HepG2 (cell line): Measurements from ENCODE around the gene PRDX2. TPM values are rescaled to one million over a fixed set of nuclear protein-coding genes. Genes with fewer than 3 reads are reported as not detected.
A peak's percentile ranks its signal among the peaks of the same experiment; 100 is the strongest.

ENCODE experiments used
- BRCA1 ChIP-seq: sonication (generic); formaldehyde crosslinking; IDR thresholded peaks from 2 replicates; pipeline ENCODE4 v1.4.0; 2020; ENCODE audit warnings: missing genetic modification reagents
- ELF1 ChIP-seq: sonication (generic); formaldehyde crosslinking; IDR thresholded peaks from 2 replicates; pipeline ENCODE4 v1.4.0; 2020; ENCODE audit warnings: missing genetic modification reagents
- GATAD1 ChIP-seq: IDR thresholded peaks from 2 replicates; pipeline ENCODE4 v1.6.1; 2016; ENCODE audit warnings: missing genetic modification reagents, missing compliant biosample characterization
- HMG20B ChIP-seq: conservative IDR thresholded peaks from 2 replicates; pipeline ENCODE4 v1.6.1; 2016; ENCODE audit warnings: missing genetic modification reagents, missing compliant biosample characterization
- RAD51 ChIP-seq: fragments of 450-650 bp; IDR thresholded peaks from 2 replicates; pipeline ENCODE4 v1.6.1; 2016; ENCODE audit warnings: borderline replicate concordance
- SP4 ChIP-seq: sonication (generic); formaldehyde crosslinking; IDR thresholded peaks from 2 replicates; pipeline ENCODE4 v1.8.1; 2023; ENCODE audit warnings: mild to moderate bottlenecking, missing genetic modification reagents
- SRSF1 ChIP-seq: fragments of 200-400 bp; formaldehyde crosslinking; optimal IDR thresholded peaks from 2 replicates; pipeline ENCODE3; 2017; ENCODE audit warnings: mild to moderate bottlenecking, low read depth, low read length, moderate library complexity
- TBP ChIP-seq: sonication (generic); formaldehyde crosslinking; IDR thresholded peaks from 2 replicates; pipeline ENCODE4 v1.5.0; 2020; ENCODE audit warnings: missing genetic modification reagents
- TBX3 ChIP-seq: fragments of 450-650 bp; IDR thresholded peaks from 2 replicates; pipeline ENCODE4 v1.6.1; 2017; ENCODE audit warnings: antibody characterized with exemption, mild to moderate bottlenecking, inconsistent platforms, borderline replicate concordance
- TMF1 ChIP-seq: sonication (generic); formaldehyde crosslinking; IDR thresholded peaks from 2 replicates; pipeline ENCODE4 v1.8.1; 2022; ENCODE audit warnings: low read depth, missing genetic modification reagents
- TP53 ChIP-seq: sonication (generic); formaldehyde crosslinking; conservative IDR thresholded peaks from 2 replicates; pipeline ENCODE4 v1.4.0; 2020; ENCODE audit warnings: missing genetic modification reagents
- ZBTB20 ChIP-seq: sonication (generic); formaldehyde crosslinking; IDR thresholded peaks from 2 replicates; pipeline ENCODE4 v1.8.1; 2023; ENCODE audit warnings: missing genetic modification reagents, low read depth, mild to moderate bottlenecking, borderline replicate concordance
- ZFX ChIP-seq: sonication (generic); formaldehyde crosslinking; IDR thresholded peaks from 2 replicates; pipeline ENCODE4 v1.4.0; 2020; ENCODE audit warnings: mild to moderate bottlenecking, low read depth, missing genetic modification reagents, moderate library complexity
- ZNF251 ChIP-seq: sonication (generic); formaldehyde crosslinking; IDR thresholded peaks from 2 replicates; pipeline ENCODE4 v1.9.0; 2021; ENCODE audit warnings: mild to moderate bottlenecking, missing genetic modification reagents
- ZNF460 ChIP-seq: sonication (generic); formaldehyde crosslinking; IDR thresholded peaks from 2 replicates; pipeline ENCODE4 v1.5.1; 2020; ENCODE audit warnings: missing genetic modification reagents, mild to moderate bottlenecking, borderline replicate concordance
- ZNF530 ChIP-seq: sonication (generic); formaldehyde crosslinking; IDR thresholded peaks from 2 replicates; pipeline ENCODE4 v1.5.0; 2020; ENCODE audit warnings: low read depth, mild to moderate bottlenecking, missing genetic modification reagents
- ZNF577 ChIP-seq: sonication (generic); formaldehyde crosslinking; IDR thresholded peaks from 2 replicates; pipeline ENCODE4 v1.4.0; 2020; ENCODE audit warnings: mild to moderate bottlenecking, low read depth, missing genetic modification reagents, borderline replicate concordance
- ZNF672 ChIP-seq: sonication (generic); formaldehyde crosslinking; IDR thresholded peaks from 2 replicates; pipeline ENCODE4 v1.8.1; 2022; ENCODE audit warnings: missing genetic modification reagents
- polyA plus RNA-seq, 8 experiments: library from polyadenylated mRNA; depleted of rRNA in 3 of 8; stranded (reverse) in 7 of 8; unstranded in 1 of 8; fragments of >200 nt; fragmentation: Illumina TruSeq in 4 of 8; extraction: Trizol in 4 of 8; gene quantifications; 2 replicates each; pipeline versions ENCODE4 v1.2.1 to v1.2.3, GENCODE V29; 2011 to 2016; ENCODE audit warnings: low read depth in 4 of 8, missing spikeins in 1 of 8, mixed read lengths in 1 of 8; ENCODE audit not compliant: insufficient read depth in 1 of 8
- total RNA-seq, 5 experiments: library from RNA; depleted of rRNA; stranded (reverse); fragments of >200 nt; fragmentation: Illumina TruSeq; extraction: Trizol; gene quantifications; 2 replicates each; pipeline ENCODE4 v1.2.3, GENCODE V29; 2016; ENCODE audit warnings: low read depth in 1 of 5
- TF ChIP-seq, protein P1 (sequence below): sonication (generic); formaldehyde crosslinking; IDR thresholded peaks from 2 replicates; pipeline ENCODE4 v1.5.0; 2020; ENCODE audit warnings: missing genetic modification reagents
- TF ChIP-seq, protein P2 (sequence below): sonication (generic); formaldehyde crosslinking; IDR thresholded peaks from 2 replicates; pipeline ENCODE4 v1.5.0; 2020; ENCODE audit warnings: mild to moderate bottlenecking, missing genetic modification reagents
- TF ChIP-seq, protein P3 (sequence below): sonication (generic); formaldehyde crosslinking; IDR thresholded peaks from 2 replicates; pipeline ENCODE4 v1.5.0; 2020; ENCODE audit warnings: mild to moderate bottlenecking, missing genetic modification reagents, moderate library complexity
- TF ChIP-seq, protein P4 (sequence below): sonication (generic); formaldehyde crosslinking; IDR thresholded peaks from 2 replicates; pipeline ENCODE4 v1.4.0; 2020; ENCODE audit warnings: missing genetic modification reagents
- TF ChIP-seq, protein P5 (sequence below): sonication (generic); formaldehyde crosslinking; IDR thresholded peaks from 2 replicates; pipeline ENCODE4 v1.9.0; 2021; ENCODE audit warnings: missing genetic modification reagents, borderline replicate concordance

Gene PRDX2
- total and polyA plus RNA-seq, 2 of the 13 experiments (the other 11 are each of a cell fraction or from before 2014, with no cell fraction given), result 218 to 381 TPM

- TF ChIP-seq ZFX (CRISPR knock-in tag), result peak; percentile 88
- TF ChIP-seq ELF1 (CRISPR knock-in tag), result peak; percentile 97
- TF ChIP-seq SP4 (CRISPR knock-in tag), result peak; percentile 81; the same call in 1 of the 2 replicates
- TF ChIP-seq BRCA1 (CRISPR knock-in tag), result no peak; the same call in 1 of the 2 replicates
- no peak for TF ChIP-seq ZNF577
- TF ChIP-seq ZNF251, result no peak
- TF ChIP-seq, protein P1, sequence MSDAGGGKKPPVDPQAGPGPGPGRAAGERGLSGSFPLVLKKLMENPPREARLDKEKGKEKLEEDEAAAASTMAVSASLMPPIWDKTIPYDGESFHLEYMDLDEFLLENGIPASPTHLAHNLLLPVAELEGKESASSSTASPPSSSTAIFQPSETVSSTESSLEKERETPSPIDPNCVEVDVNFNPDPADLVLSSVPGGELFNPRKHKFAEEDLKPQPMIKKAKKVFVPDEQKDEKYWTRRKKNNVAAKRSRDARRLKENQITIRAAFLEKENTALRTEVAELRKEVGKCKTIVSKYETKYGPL (CRISPR knock-in tag), result no peak
- no peak for TF ChIP-seq ZNF530 (CRISPR knock-in tag)
- TF ChIP-seq, protein P2, sequence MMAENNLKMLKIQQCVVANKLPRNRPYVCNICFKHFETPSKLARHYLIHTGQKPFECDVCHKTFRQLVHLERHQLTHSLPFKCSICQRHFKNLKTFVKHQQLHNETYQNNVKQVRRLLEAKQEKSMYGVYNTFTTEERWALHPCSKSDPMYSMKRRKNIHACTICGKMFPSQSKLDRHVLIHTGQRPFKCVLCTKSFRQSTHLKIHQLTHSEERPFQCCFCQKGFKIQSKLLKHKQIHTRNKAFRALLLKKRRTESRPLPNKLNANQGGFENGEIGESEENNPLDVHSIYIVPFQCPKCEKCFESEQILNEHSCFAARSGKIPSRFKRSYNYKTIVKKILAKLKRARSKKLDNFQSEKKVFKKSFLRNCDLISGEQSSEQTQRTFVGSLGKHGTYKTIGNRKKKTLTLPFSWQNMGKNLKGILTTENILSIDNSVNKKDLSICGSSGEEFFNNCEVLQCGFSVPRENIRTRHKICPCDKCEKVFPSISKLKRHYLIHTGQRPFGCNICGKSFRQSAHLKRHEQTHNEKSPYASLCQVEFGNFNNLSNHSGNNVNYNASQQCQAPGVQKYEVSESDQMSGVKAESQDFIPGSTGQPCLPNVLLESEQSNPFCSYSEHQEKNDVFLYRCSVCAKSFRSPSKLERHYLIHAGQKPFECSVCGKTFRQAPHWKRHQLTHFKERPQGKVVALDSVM, result 0 out of 2 replicates have a peak, but pooled peaks have one; percentile 14
- TF ChIP-seq TMF1, result peak; percentile 59; the same call in 1 of the 2 replicates
- TF ChIP-seq, protein P3, sequence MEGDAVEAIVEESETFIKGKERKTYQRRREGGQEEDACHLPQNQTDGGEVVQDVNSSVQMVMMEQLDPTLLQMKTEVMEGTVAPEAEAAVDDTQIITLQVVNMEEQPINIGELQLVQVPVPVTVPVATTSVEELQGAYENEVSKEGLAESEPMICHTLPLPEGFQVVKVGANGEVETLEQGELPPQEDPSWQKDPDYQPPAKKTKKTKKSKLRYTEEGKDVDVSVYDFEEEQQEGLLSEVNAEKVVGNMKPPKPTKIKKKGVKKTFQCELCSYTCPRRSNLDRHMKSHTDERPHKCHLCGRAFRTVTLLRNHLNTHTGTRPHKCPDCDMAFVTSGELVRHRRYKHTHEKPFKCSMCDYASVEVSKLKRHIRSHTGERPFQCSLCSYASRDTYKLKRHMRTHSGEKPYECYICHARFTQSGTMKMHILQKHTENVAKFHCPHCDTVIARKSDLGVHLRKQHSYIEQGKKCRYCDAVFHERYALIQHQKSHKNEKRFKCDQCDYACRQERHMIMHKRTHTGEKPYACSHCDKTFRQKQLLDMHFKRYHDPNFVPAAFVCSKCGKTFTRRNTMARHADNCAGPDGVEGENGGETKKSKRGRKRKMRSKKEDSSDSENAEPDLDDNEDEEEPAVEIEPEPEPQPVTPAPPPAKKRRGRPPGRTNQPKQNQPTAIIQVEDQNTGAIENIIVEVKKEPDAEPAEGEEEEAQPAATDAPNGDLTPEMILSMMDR (CRISPR knock-in tag), result peak; percentile 24
- TF ChIP-seq ZNF460 (CRISPR knock-in tag), result no peak
- no peak for TF ChIP-seq RAD51
- TF ChIP-seq, protein P4, sequence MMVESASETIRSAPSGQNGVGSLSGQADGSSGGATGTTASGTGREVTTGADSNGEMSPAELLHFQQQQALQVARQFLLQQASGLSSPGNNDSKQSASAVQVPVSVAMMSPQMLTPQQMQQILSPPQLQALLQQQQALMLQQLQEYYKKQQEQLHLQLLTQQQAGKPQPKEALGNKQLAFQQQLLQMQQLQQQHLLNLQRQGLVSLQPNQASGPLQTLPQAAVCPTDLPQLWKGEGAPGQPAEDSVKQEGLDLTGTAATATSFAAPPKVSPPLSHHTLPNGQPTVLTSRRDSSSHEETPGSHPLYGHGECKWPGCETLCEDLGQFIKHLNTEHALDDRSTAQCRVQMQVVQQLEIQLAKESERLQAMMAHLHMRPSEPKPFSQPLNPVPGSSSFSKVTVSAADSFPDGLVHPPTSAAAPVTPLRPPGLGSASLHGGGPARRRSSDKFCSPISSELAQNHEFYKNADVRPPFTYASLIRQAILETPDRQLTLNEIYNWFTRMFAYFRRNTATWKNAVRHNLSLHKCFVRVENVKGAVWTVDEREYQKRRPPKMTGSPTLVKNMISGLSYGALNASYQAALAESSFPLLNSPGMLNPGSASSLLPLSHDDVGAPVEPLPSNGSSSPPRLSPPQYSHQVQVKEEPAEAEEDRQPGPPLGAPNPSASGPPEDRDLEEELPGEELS (CRISPR knock-in tag), result no peak; the same call in none of the 2 replicates
- peak; percentile 44; the same call in 1 of the 2 replicates for TF ChIP-seq HMG20B
- TF ChIP-seq ZBTB20 (CRISPR knock-in tag), result peak; percentile 66
- no peak for TF ChIP-seq TBP
- TF ChIP-seq, protein P5, sequence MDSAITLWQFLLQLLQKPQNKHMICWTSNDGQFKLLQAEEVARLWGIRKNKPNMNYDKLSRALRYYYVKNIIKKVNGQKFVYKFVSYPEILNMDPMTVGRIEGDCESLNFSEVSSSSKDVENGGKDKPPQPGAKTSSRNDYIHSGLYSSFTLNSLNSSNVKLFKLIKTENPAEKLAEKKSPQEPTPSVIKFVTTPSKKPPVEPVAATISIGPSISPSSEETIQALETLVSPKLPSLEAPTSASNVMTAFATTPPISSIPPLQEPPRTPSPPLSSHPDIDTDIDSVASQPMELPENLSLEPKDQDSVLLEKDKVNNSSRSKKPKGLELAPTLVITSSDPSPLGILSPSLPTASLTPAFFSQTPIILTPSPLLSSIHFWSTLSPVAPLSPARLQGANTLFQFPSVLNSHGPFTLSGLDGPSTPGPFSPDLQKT, result no peak
- TF ChIP-seq ZNF672 (CRISPR knock-in tag), result no peak
- TF ChIP-seq SRSF1, result peak; percentile 97
- no peak for TF ChIP-seq TBX3
- no peak for TF ChIP-seq TP53
- peak; percentile 83 for TF ChIP-seq GATAD1 (CRISPR knock-in tag)
Observed at GRCh38 chr19:12791345-12792050, 10.1 kb downstream of the PRDX2 start, which contains the start of gene JUNB (continued).
